Globus pallidus (tissue), 1 donor: Measurements from ENCODE around the gene TSHZ2.
"Not testable (repeated sequence)": the region's sequence is repeated elsewhere in the genome, so short reads cannot be mapped to it uniquely, and the experiment has no call there.

Experiments used
- DNase-seq: peaks from one replicate; pipeline ENCODE4 v3.0.0-alpha.2; 2015; ENCODE audit warnings: low spot score

Gene TSHZ2

GRCh38 chr20:53463101-53463972, 491.2 kb downstream of the TSHZ2 start:
- no peak for DNase-seq

GRCh38 chr20:53466279-53466678, 494.1 kb downstream of the TSHZ2 start:
- no peak for DNase-seq

- DNase-seq, result no peak
Measured at GRCh38 chr20:53468587-53468986, 496.4 kb downstream of the TSHZ2 start.

- DNase-seq, result not testable (repeated sequence)
Measured at GRCh38 chr20:53472859-53473258, 500.7 kb downstream of the TSHZ2 start.

- no peak for DNase-seq
Measured at GRCh38 chr20:53480913-53481312, 508.8 kb downstream of the TSHZ2 start.

- no peak for DNase-seq
Measured at GRCh38 chr20:53487461-53488200, 515.5 kb downstream of the TSHZ2 start.

- no peak for DNase-seq
Measured at GRCh38 chr20:53488775-53489272, 516.7 kb downstream of the TSHZ2 start.

GRCh38 chr20:53489528-53489927, 517.4 kb downstream of the TSHZ2 start:
- DNase-seq, result no peak

- DNase-seq, result no peak
Measured at GRCh38 chr20:53490620-53491019, 518.5 kb downstream of the TSHZ2 start.

GRCh38 chr20:53491462-53491861, 519.3 kb downstream of the TSHZ2 start:
- DNase-seq, result no peak

- no peak for DNase-seq
Measured at GRCh38 chr20:53492212-53492611, 520.1 kb downstream of the TSHZ2 start.

GRCh38 chr20:53493311-53493857, 521.2 kb downstream of the TSHZ2 start:
- no peak for DNase-seq

GRCh38 chr20:53494753-53495152, 522.6 kb downstream of the TSHZ2 start:
- DNase-seq, result no peak

GRCh38 chr20:53495398-53496092, 523.4 kb downstream of the TSHZ2 start:
- no peak for DNase-seq

GRCh38 chr20:53497246-53497645, 525.1 kb downstream of the TSHZ2 start:
- DNase-seq, result no peak

GRCh38 chr20:53498341-53498740, 526.2 kb downstream of the TSHZ2 start:
- no peak for DNase-seq

GRCh38 chr20:53500651-53501050, 528.5 kb downstream of the TSHZ2 start:
- DNase-seq, result no peak

GRCh38 chr20:53502820-53503219, 530.7 kb downstream of the TSHZ2 start:
- DNase-seq, result no peak

GRCh38 chr20:53503517-53503919, 531.4 kb downstream of the TSHZ2 start:
- no peak for DNase-seq

GRCh38 chr20:53504106-53504505, 531.9 kb downstream of the TSHZ2 start:
- DNase-seq, result not testable (repeated sequence)

GRCh38 chr20:53510262-53510661, 538.1 kb downstream of the TSHZ2 start:
- no peak for DNase-seq

- DNase-seq, result no peak
Measured at GRCh38 chr20:53510704-53511103, 538.5 kb downstream of the TSHZ2 start.
